GM21825 (cell line): Measurements from ENCODE around the gene FASN.
"Not testable (repeated sequence)": the region's sequence is repeated elsewhere in the genome, so short reads cannot be mapped to it uniquely, and the experiment has no call there.

Source experiments
- ATAC-seq: cut with Tn5 transposase; IDR thresholded peaks from one replicate; pipeline ENCODE4 v1.9.1; 2021; ENCODE audit warnings: mild to moderate bottlenecking, moderate library complexity; ENCODE audit not compliant: unreplicated experiment

FASN gene

GRCh38 chr17:82098169-82098938 is at the start of gene FASN:
Gene FASN (minus strand): TSS chr17:82098236. CDS start chr17:82096445, 1,791 bp downstream.
- peak; percentile 57 for ATAC-seq

- no peak for ATAC-seq
Measured at GRCh38 chr17:82146663-82147654, 48.9 kb upstream of the FASN start.

GRCh38 chr17:82145550-82146155 is 47.6 kb upstream of the FASN start:
- ATAC-seq, result no peak

GRCh38 chr17:82143333-82143732 is 45.3 kb upstream of the FASN start:
- no peak for ATAC-seq

- not testable (repeated sequence) for ATAC-seq
Measured at GRCh38 chr17:82139961-82140360, 41.9 kb upstream of the FASN start.

- ATAC-seq, result no peak
Measured at GRCh38 chr17:82138511-82138992, 40.5 kb upstream of the FASN start.

- no peak for ATAC-seq
Measured at GRCh38 chr17:82134101-82134500, 36.1 kb upstream of the FASN start.

- ATAC-seq, result not testable (repeated sequence)
Measured at GRCh38 chr17:82133166-82133953, 35.3 kb upstream of the FASN start.

- ATAC-seq, result no peak
Measured at GRCh38 chr17:82129095-82129494, 31.1 kb upstream of the FASN start.

GRCh38 chr17:82128287-82128686 is 30.3 kb upstream of the FASN start:
- ATAC-seq, result no peak

GRCh38 chr17:82127704-82128103 is 29.7 kb upstream of the FASN start:
- ATAC-seq, result no peak

GRCh38 chr17:82127315-82127595 is 29.2 kb upstream of the FASN start:
- ATAC-seq, result no peak

GRCh38 chr17:82126556-82127314 is 28.7 kb upstream of the FASN start:
- ATAC-seq, result no peak

GRCh38 chr17:82124101-82124500 is 26.1 kb upstream of the FASN start:
- no peak for ATAC-seq

- no peak for ATAC-seq
Measured at GRCh38 chr17:82121660-82122629, 23.9 kb upstream of the FASN start.

- no peak for ATAC-seq
Measured at GRCh38 chr17:82121246-82121645, 23.2 kb upstream of the FASN start.

GRCh38 chr17:82120148-82120547 is 22.1 kb upstream of the FASN start:
- ATAC-seq, result no peak

- ATAC-seq, result no peak
Measured at GRCh38 chr17:82118815-82119380, 20.9 kb upstream of the FASN start.
